ELF-1 (cell line): Measurements from ENCODE around the gene MYH14.

ENCODE experiments used
- DNase-seq: peaks from one replicate; pipeline ENCODE4 v3.0.0-alpha.2; 2016; ENCODE audit warnings: low read depth, low spot score

The MYH14 gene

GRCh38 chr19:50290011-50290410 is 86.6 kb downstream of the MYH14 start:
- DNase-seq, result no peak

- DNase-seq, result peak; percentile 32
Observed at GRCh38 chr19:50290775-50291174, 87.4 kb downstream of the MYH14 start.

- DNase-seq, result no peak
Observed at GRCh38 chr19:50292216-50292827, 88.9 kb downstream of the MYH14 start.

- DNase-seq, result peak; percentile 52
Observed at GRCh38 chr19:50293263-50294004, 90.0 kb downstream of the MYH14 start.

- DNase-seq, result no peak
Observed at GRCh38 chr19:50300051-50300450, 96.6 kb downstream of the MYH14 start.

- no peak for DNase-seq
Observed at GRCh38 chr19:50300814-50301606, 97.6 kb downstream of the MYH14 start.

GRCh38 chr19:50301607-50301971 is 98.2 kb downstream of the MYH14 start:
- DNase-seq, result no peak

- no peak for DNase-seq
Observed at GRCh38 chr19:50303558-50303957, 100.1 kb downstream of the MYH14 start.

- DNase-seq, result no peak
Observed at GRCh38 chr19:50308991-50309390, 105.6 kb downstream of the MYH14 start.

GRCh38 chr19:50309396-50310125 is 106.1 kb downstream of the MYH14 start:
- no peak for DNase-seq

GRCh38 chr19:50310759-50311465 is 107.5 kb downstream of the MYH14 start:
- DNase-seq, result no peak

- peak; percentile 51 for DNase-seq
Observed at GRCh38 chr19:50311723-50312635, 108.6 kb downstream of the MYH14 start.

- no peak for DNase-seq
Observed at GRCh38 chr19:50312967-50313811, 109.8 kb downstream of the MYH14 start.

- DNase-seq, result peak; percentile 66
Observed at GRCh38 chr19:50313812-50314536, 110.6 kb downstream of the MYH14 start.

GRCh38 chr19:50314724-50315708 is 111.6 kb downstream of the MYH14 start:
- DNase-seq, result no peak

- DNase-seq, result peak; percentile 86
Observed at GRCh38 chr19:50315773-50316448, 112.5 kb downstream of the MYH14 start.

- no peak for DNase-seq
Observed at GRCh38 chr19:50317115-50317514, 113.7 kb downstream of the MYH14 start.
